ENCODE results near the gene RANBP9. TPM values are rescaled to one million over a fixed set of nuclear protein-coding genes. Genes with fewer than 3 reads are reported as not detected.

RANBP9 gene
- total and polyA plus RNA-seq, 9 of the 15 experiments (the other 6 are each of a cell fraction or from before 2014, with no cell fraction given): 27.5 to 130 (median 61.5) TPM

DNA sequence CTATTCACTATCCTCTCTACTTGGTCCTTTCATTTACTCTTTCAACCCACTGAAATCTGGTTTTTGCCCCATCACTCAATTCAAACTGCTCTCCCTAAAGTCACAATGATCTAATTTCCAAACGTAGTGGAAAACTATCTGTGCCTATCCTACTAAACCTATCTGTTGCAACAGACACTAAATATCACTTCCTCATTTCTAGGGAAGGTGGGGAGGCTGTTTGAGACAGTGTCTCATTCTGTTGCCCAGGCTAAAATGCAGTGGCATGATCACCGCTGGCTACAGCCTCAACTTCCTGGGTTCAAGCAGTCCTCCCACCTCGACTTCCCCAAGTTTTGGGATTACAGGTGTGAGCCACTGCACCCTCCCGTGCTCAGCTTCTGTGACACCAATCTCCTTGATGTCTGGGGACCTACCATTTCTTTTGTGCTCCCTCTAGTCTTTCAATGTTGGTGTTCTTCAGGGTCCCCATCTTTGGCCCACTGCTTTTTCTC is 8.8 kb downstream of the RANBP9 start (continued):
- TF ChIP-seq, protein P1, sequence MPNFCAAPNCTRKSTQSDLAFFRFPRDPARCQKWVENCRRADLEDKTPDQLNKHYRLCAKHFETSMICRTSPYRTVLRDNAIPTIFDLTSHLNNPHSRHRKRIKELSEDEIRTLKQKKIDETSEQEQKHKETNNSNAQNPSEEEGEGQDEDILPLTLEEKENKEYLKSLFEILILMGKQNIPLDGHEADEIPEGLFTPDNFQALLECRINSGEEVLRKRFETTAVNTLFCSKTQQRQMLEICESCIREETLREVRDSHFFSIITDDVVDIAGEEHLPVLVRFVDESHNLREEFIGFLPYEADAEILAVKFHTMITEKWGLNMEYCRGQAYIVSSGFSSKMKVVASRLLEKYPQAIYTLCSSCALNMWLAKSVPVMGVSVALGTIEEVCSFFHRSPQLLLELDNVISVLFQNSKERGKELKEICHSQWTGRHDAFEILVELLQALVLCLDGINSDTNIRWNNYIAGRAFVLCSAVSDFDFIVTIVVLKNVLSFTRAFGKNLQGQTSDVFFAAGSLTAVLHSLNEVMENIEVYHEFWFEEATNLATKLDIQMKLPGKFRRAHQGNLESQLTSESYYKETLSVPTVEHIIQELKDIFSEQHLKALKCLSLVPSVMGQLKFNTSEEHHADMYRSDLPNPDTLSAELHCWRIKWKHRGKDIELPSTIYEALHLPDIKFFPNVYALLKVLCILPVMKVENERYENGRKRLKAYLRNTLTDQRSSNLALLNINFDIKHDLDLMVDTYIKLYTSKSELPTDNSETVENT (CRISPR knock-in tag; IDR thresholded peaks at IDR 0.05): no peak
- TF ChIP-seq ZNF644 (tag; IDR thresholded peaks at IDR 0.05; ENCODE audit: low read depth) (no peak), PCBP2 (IDR thresholded peaks at IDR 0.05; ENCODE audit: low read depth, low read length, poor library complexity, severe bottlenecking) (no peak), MAZ (CRISPR knock-in tag; conservative IDR thresholded peaks at IDR 0.05 in 1 of 2, IDR thresholded peaks at IDR 0.05 in 1 of 2) (peak; percentile 44 to 60; a peak in 3 of 4 replicates), C11orf30 (IDR thresholded peaks at IDR 0.05; ENCODE audit: low read depth) (no peak), WHSC1 (IDR thresholded peaks at IDR 0.05; ENCODE audit: low read length) (peak; percentile 60), ZNF133 (CRISPR knock-in tag; IDR thresholded peaks at IDR 0.05) (no peak), DLX4 (CRISPR knock-in tag; IDR thresholded peaks at IDR 0.05) (no peak), ARID1B (IDR thresholded peaks at IDR 0.05) (peak; percentile 88), ZNF75A (CRISPR knock-in tag; IDR thresholded peaks at IDR 0.05) (no peak), SMARCA4 (IDR thresholded peaks at IDR 0.05) (peak; percentile 89), EWSR1 (IDR thresholded peaks at IDR 0.05; ENCODE audit: borderline replicate concordance, low read depth, partially characterized antibody) (no peak), ATF7 (IDR thresholded peaks at IDR 0.05) (peak; percentile 67), GTF3C2 (IDR thresholded peaks at IDR 0.05; ENCODE audit: borderline replicate concordance, extremely low read depth, insufficient read length) (no peak), HDAC1 (IDR thresholded peaks at IDR 0.05) (peak in 1 of 2 experiments; percentile 37; a peak in 1 of 4 replicates), CTBP1 (IDR thresholded peaks at IDR 0.05; ENCODE audit: borderline replicate concordance) (peak; percentile 67; the same call in 1 of the 2 replicates), RFX5 (IDR thresholded peaks at IDR 0.05; ENCODE audit: low read depth, low read length) (no peak), HLTF (IDR thresholded peaks at IDR 0.05) (0 out of 2 replicates have a peak, but pooled peaks have one; percentile 45), U2AF2 (optimal IDR thresholded peaks at IDR 0.05; ENCODE audit: low read depth, low read length) (no peak)
- TF ChIP-seq, protein P2, sequence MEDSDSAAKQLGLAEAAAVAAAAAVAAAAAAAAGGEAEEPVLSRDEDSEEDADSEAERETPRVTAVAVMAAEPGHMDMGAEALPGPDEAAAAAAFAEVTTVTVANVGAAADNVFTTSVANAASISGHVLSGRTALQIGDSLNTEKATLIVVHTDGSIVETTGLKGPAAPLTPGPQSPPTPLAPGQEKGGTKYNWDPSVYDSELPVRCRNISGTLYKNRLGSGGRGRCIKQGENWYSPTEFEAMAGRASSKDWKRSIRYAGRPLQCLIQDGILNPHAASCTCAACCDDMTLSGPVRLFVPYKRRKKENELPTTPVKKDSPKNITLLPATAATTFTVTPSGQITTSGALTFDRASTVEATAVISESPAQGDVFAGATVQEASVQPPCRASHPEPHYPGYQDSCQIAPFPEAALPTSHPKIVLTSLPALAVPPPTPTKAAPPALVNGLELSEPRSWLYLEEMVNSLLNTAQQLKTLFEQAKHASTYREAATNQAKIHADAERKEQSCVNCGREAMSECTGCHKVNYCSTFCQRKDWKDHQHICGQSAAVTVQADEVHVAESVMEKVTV (CRISPR knock-in tag; IDR thresholded peaks at IDR 0.05): 0 out of 2 replicates have a peak, but pooled peaks have one; percentile 2

Measured in K562 (cell line).